ENCODE data around the gene PALB2.

- TF ChIP-seq POLR2AphosphoS5 (IDR thresholded peaks at IDR 0.05; ENCODE audit: low read depth, low read length) (no peak), TAF1 (IDR thresholded peaks at IDR 0.05; ENCODE audit: borderline replicate concordance, insufficient read depth, low read length) (no peak), REST (IDR thresholded peaks at IDR 0.05; ENCODE audit: insufficient read depth in 1 of 2, low read depth in 2 of 2, low read length in 2 of 2) (no peak), SIN3A (IDR thresholded peaks at IDR 0.05; ENCODE audit: borderline replicate concordance, insufficient read depth, low read length) (no peak)
These were observed 48.5 kb upstream of the PALB2 start for GRCh38 chr16:23689442-23690187.

Measured in PFSK-1 (cell line).